Brain microvascular endothelial cell (primary cell): ENCODE measurements around the gene MEF2B.
"Not testable (repeated sequence)": the region's sequence is repeated elsewhere in the genome, so short reads cannot be mapped to it uniquely, and the experiment has no call there.

Experiments
- DNase-seq: peaks from one replicate; pipeline ENCODE4 v3.0.0-alpha.2; 2020
- H3K27ac ChIP-seq: fragments of 250-450 bp; sonication (Bioruptor Pico); 2 replicates; pipeline ENCODE4 v1.5.1; 2020; ENCODE audit warnings: mild to moderate bottlenecking, moderate library complexity
- H3K27me3 ChIP-seq: fragments of 250-450 bp; sonication (Bioruptor Pico); replicated peaks from 2 replicates; pipeline ENCODE4 v1.5.1; 2020; ENCODE audit warnings: mild to moderate bottlenecking
- H3K36me3 ChIP-seq: fragments of 250-450 bp; sonication (Bioruptor Pico); replicated peaks from 2 replicates; pipeline ENCODE4 v1.5.1; 2020; ENCODE audit warnings: mild to moderate bottlenecking
- H3K4me3 ChIP-seq: 2 replicates; pipeline ENCODE4 v1.5.1; 2011; ENCODE audit warnings: low read depth, mild to moderate bottlenecking, control low read depth, low read length, moderate library complexity
- CTCF ChIP-seq: IDR thresholded peaks from 2 replicates; pipeline ENCODE4 v1.5.1; 2011; ENCODE audit warnings: low read depth, mild to moderate bottlenecking, moderate library complexity, low read length, control low read depth, inconsistent platforms; ENCODE audit errors: missing control alignments
- in situ Hi-C: cut with HindIII; loops from 2 replicates; pipeline ENCODE4 v1.10.0; 2017; ENCODE audit warnings: low sequenced_read_pairs, low pct_ligation_motif_present

MEF2B gene

GRCh38 chr19:19154768-19155494 lies 15.1 kb downstream of the MEF2B start:
- Histone ChIP-seq H3K27ac (no peak overlapping the region), H3K4me3 (no peak overlapping the region), H3K27me3 (no peaks in the 10 kb centered on the region), H3K36me3 (no peaks in the 10 kb centered on the region)
- TF ChIP-seq CTCF = no peak
- in situ Hi-C loops = no loop called here
- DNase-seq = no peak

GRCh38 chr19:19152668-19153384 lies 17.2 kb downstream of the MEF2B start:
- H3K27ac ChIP-seq = no peak overlapping the region
- H3K4me3 ChIP-seq = no peak overlapping the region
- no peak for TF ChIP-seq CTCF
- H3K27me3 ChIP-seq = no peaks in the 10 kb centered on the region
- DNase-seq = no peak
- no peaks in the 10 kb centered on the region for H3K36me3 ChIP-seq
- in situ Hi-C loops = no loop called here

GRCh38 chr19:19151418-19151817 lies 18.6 kb downstream of the MEF2B start:
- no peaks in the 10 kb centered on the region for H3K36me3 ChIP-seq
- in situ Hi-C loops = no loop called here
- no peak overlapping the region for H3K27ac ChIP-seq
- no peak for TF ChIP-seq CTCF
- H3K4me3 ChIP-seq = no peak overlapping the region
- no peak for DNase-seq
- no peaks in the 10 kb centered on the region for H3K27me3 ChIP-seq

- TF ChIP-seq CTCF = no peak
- no peak for DNase-seq
- Histone ChIP-seq H3K27me3 (no peaks in the 10 kb centered on the region), H3K4me3 (no peak overlapping the region), H3K36me3 (no peaks in the 10 kb centered on the region), H3K27ac (no peak overlapping the region)
- in situ Hi-C loops = no loop called here
Observed at GRCh38 chr19:19149435-19149834, 20.6 kb downstream of the MEF2B start.

GRCh38 chr19:19148504-19148903 lies 21.6 kb downstream of the MEF2B start:
- H3K4me3 ChIP-seq, in situ Hi-C loops: not testable (repeated sequence)

GRCh38 chr19:19147344-19147743 lies 22.7 kb downstream of the MEF2B start:
- Histone ChIP-seq H3K27ac (no peak overlapping the region), H3K36me3 (no peaks in the 10 kb centered on the region), H3K4me3 (no peak overlapping the region), H3K27me3 (no peaks in the 10 kb centered on the region)
- no peak for TF ChIP-seq CTCF
- in situ Hi-C loops = no loop called here
- no peak for DNase-seq

More at GRCh38 chr19:19148504-19148903, 21.6 kb downstream of the MEF2B start:
- not testable (repeated sequence) for H3K27ac ChIP-seq, H3K27me3 ChIP-seq, H3K36me3 ChIP-seq, DNase-seq
